HEK293 (cell line): ENCODE results near the gene GAMT.

Experiments
- ATF2 ChIP-seq: fragments of 450-650 bp; formaldehyde crosslinking; IDR thresholded peaks from 2 replicates; pipeline ENCODE4 v1.5.1; 2016; ENCODE audit warnings: missing biosample characterization, missing genetic modification characterization, low read depth
- BCL11A ChIP-seq: fragments of 450-650 bp; formaldehyde crosslinking; IDR thresholded peaks from 2 replicates; pipeline ENCODE4 v1.5.1; 2016; ENCODE audit warnings: low read depth, missing biosample characterization, missing genetic modification characterization
- HIC1 ChIP-seq: fragments of 450-650 bp; formaldehyde crosslinking; IDR thresholded peaks from 2 replicates; pipeline ENCODE4 v1.5.1; 2016; ENCODE audit warnings: missing biosample characterization, missing genetic modification characterization
- HOXD13 ChIP-seq: sonication (generic); formaldehyde crosslinking; IDR thresholded peaks from 2 replicates; pipeline ENCODE4 v1.8.0; 2022; ENCODE audit warnings: missing genetic modification reagents, borderline replicate concordance
- PRDM1 ChIP-seq: fragments of 450-650 bp; formaldehyde crosslinking; IDR thresholded peaks from 2 replicates; pipeline ENCODE4; 2016; ENCODE audit warnings: missing biosample characterization, missing genetic modification characterization
- PRDM2 ChIP-seq: fragments of 450-650 bp; formaldehyde crosslinking; IDR thresholded peaks from 2 replicates; pipeline ENCODE4 v1.5.1; 2016; ENCODE audit warnings: missing biosample characterization, missing genetic modification characterization, borderline replicate concordance
- SP3 ChIP-seq: fragments of 450-650 bp; formaldehyde crosslinking; IDR thresholded peaks from 2 replicates; pipeline ENCODE4 v1.5.1; 2016; ENCODE audit warnings: missing biosample characterization, missing genetic modification characterization
- YY2 ChIP-seq: fragments of 450-650 bp; formaldehyde crosslinking; IDR thresholded peaks from 2 replicates; pipeline ENCODE4 v1.5.1; 2016; ENCODE audit warnings: missing biosample characterization, missing genetic modification characterization
- ZEB2 ChIP-seq: fragments of 450-650 bp; formaldehyde crosslinking; IDR thresholded peaks from 2 replicates; pipeline ENCODE4 v1.5.1; 2016; ENCODE audit warnings: missing biosample characterization, missing genetic modification characterization
- ZFP41 ChIP-seq: fragments of 450-650 bp; formaldehyde crosslinking; IDR thresholded peaks from 2 replicates; pipeline ENCODE4 v1.5.1; 2016; ENCODE audit warnings: missing biosample characterization, missing genetic modification characterization, borderline replicate concordance
- ZNF221 ChIP-seq: fragments of 450-650 bp; formaldehyde crosslinking; IDR thresholded peaks from 2 replicates; pipeline ENCODE4 v1.5.1; 2017; ENCODE audit warnings: missing biosample characterization, missing genetic modification characterization, borderline replicate concordance
- ZNF302 ChIP-seq: fragments of 450-650 bp; formaldehyde crosslinking; IDR thresholded peaks from 2 replicates; pipeline ENCODE4 v1.5.1; 2016; ENCODE audit warnings: missing biosample characterization, missing genetic modification characterization, low read depth
- ZNF341 ChIP-seq: fragments of 450-650 bp; formaldehyde crosslinking; IDR thresholded peaks from 2 replicates; pipeline ENCODE4; 2016; ENCODE audit warnings: low read depth, missing biosample characterization, missing genetic modification characterization
- ZNF398 ChIP-seq: fragments of 450-650 bp; formaldehyde crosslinking; IDR thresholded peaks from 2 replicates; pipeline ENCODE4 v1.5.1; 2017; ENCODE audit warnings: missing biosample characterization, missing genetic modification characterization
- ZNF449 ChIP-seq: fragments of 450-650 bp; formaldehyde crosslinking; IDR thresholded peaks from 2 replicates; pipeline ENCODE4 v1.5.1; 2017; ENCODE audit warnings: missing biosample characterization, mild to moderate bottlenecking, missing genetic modification characterization, moderate library complexity
- ZNF513 ChIP-seq: fragments of 450-650 bp; IDR thresholded peaks from 2 replicates; pipeline ENCODE4 v1.5.1; 2018; ENCODE audit warnings: missing biosample characterization, missing genetic modification characterization
- ZNF560 ChIP-seq: fragments of 450-650 bp; formaldehyde crosslinking; IDR thresholded peaks from 2 replicates; pipeline ENCODE4 v1.5.1; 2017; ENCODE audit warnings: missing biosample characterization, missing genetic modification characterization, borderline replicate concordance
- ZNF561 ChIP-seq: fragments of 450-650 bp; IDR thresholded peaks from 2 replicates; pipeline ENCODE4 v1.5.1; 2018; ENCODE audit warnings: missing biosample characterization, missing genetic modification characterization, borderline replicate concordance
- ZNF639 ChIP-seq: fragments of 450-650 bp; formaldehyde crosslinking; IDR thresholded peaks from 2 replicates; pipeline ENCODE4 v1.5.1; 2016; ENCODE audit warnings: missing biosample characterization, missing genetic modification characterization
- ZNF664 ChIP-seq: fragments of 450-650 bp; formaldehyde crosslinking; IDR thresholded peaks from 2 replicates; pipeline ENCODE4 v1.5.1; 2016; ENCODE audit warnings: missing biosample characterization, missing genetic modification characterization
- ZNF777 ChIP-seq: fragments of 450-650 bp; formaldehyde crosslinking; IDR thresholded peaks from 2 replicates; pipeline ENCODE4 v1.5.1; 2017; ENCODE audit warnings: missing biosample characterization, missing genetic modification characterization, borderline replicate concordance
- ZNF837 ChIP-seq: fragments of 450-650 bp; formaldehyde crosslinking; IDR thresholded peaks from 2 replicates; pipeline ENCODE4 v1.5.1; 2016; ENCODE audit warnings: missing biosample characterization, missing genetic modification characterization

The GAMT gene

GRCh38 chr19:1445185-1445931, 44.0 kb upstream of the GAMT start (continued):
- TF ChIP-seq ZNF664 (tag by site-specific recombination) = no peak
- peak; percentile 82 for TF ChIP-seq ZNF398 (tag by site-specific recombination)
- peak; percentile 86; the same call in 1 of the 2 replicates for TF ChIP-seq BCL11A (tag by site-specific recombination)
- no peak for TF ChIP-seq ZFP41 (tag by site-specific recombination)
- TF ChIP-seq HIC1 = peak; percentile 95
- no peak for TF ChIP-seq ATF2 (tag by site-specific recombination)
- TF ChIP-seq ZEB2 = peak; percentile 92
- peak; percentile 58; the same call in 1 of the 2 replicates for TF ChIP-seq ZNF639 (tag by site-specific recombination)
- peak; percentile 44; the same call in 1 of the 2 replicates for TF ChIP-seq ZNF449
- no peak for TF ChIP-seq ZNF513 (tag by site-specific recombination)
- peak; percentile 86; the same call in 1 of the 2 replicates for TF ChIP-seq SP3 (tag by site-specific recombination)
- TF ChIP-seq YY2 (tag by site-specific recombination) = no peak
- TF ChIP-seq ZNF837 (tag by site-specific recombination) = peak; percentile 86; the same call in 1 of the 2 replicates
- no peak for TF ChIP-seq PRDM2 (tag by site-specific recombination)
- TF ChIP-seq ZNF221 (tag by site-specific recombination) = no peak
- TF ChIP-seq ZNF560 (tag by site-specific recombination) = no peak
- no peak for TF ChIP-seq PRDM1 (tag by site-specific recombination)
- TF ChIP-seq ZNF777 (tag by site-specific recombination) = no peak
- peak; percentile 64; the same call in 1 of the 2 replicates for TF ChIP-seq ZNF341
- TF ChIP-seq ZNF302 (tag by site-specific recombination) = no peak
- TF ChIP-seq HOXD13 (CRISPR knock-in tag) = no peak
- TF ChIP-seq ZNF561 = peak; percentile 99
